Psoas muscle (tissue), 8 donors: ENCODE data around the gene PTPRA. TPM values are rescaled to one million over a fixed set of nuclear protein-coding genes. Genes with fewer than 3 reads are reported as not detected.
A peak's percentile ranks its signal among the peaks of the same experiment; 100 is the strongest.

ENCODE experiments used
- ATAC-seq, 4 donors: fragments of 200-7000 bp; cut with Tn5 transposase; one replicate each; pipeline ENCODE4 v1.9.1; 2020; ENCODE audit warnings: moderate library complexity in 3 of 4, mild to moderate bottlenecking in 2 of 4
- DNase-seq, 2 donors: peaks; one replicate each; pipeline ENCODE4 v3.0.0-alpha.2; 2020
- H3K27ac ChIP-seq: fragments of 200-600 bp; one replicate; pipeline ENCODE4 v1.8.0; 2022
- H3K27me3 ChIP-seq, 3 donors: fragments of 200-600 bp in 1 of 3; one replicate each; pipeline versions ENCODE4 v1.6.1 to v1.8.0; 2013 to 2022; ENCODE audit warnings: low read length in 2 of 3, mild to moderate bottlenecking in 2 of 3, moderate library complexity in 1 of 3; ENCODE audit not compliant: insufficient read depth in 3 of 3
- H3K36me3 ChIP-seq, 2 donors: fragments of 200-600 bp in 1 of 2; one replicate each; pipeline versions ENCODE4 v1.6.1 to v1.8.0; 2013 to 2022; ENCODE audit warnings: low read depth in 1 of 2, mild to moderate bottlenecking in 1 of 2, moderate library complexity in 1 of 2; ENCODE audit not compliant: insufficient read depth in 1 of 2
- H3K4me1 ChIP-seq: fragments of 200-600 bp; one replicate; pipeline ENCODE4 v1.8.0; 2022
- H3K4me3 ChIP-seq: fragments of 200-600 bp; one replicate; pipeline ENCODE4 v1.8.0; 2022; ENCODE audit warnings: mild to moderate bottlenecking
- H3K9me3 ChIP-seq: fragments of 200-600 bp; one replicate; pipeline ENCODE4 v1.8.0; 2022
- WGBS, 3 donors: extraction: QIAGEN DNeasy Blood & Tissue Kit; methylation state at CpG; one replicate each; pipeline versions ENCODE4 v1.1.6 to v1.1.7; 2013; 5-methylcytosine and 5-hydroxymethylcytosine counted together
- intact Hi-C, 2 donors: fragments of 100-400 bp; cut with DNase I; formaldehyde crosslinking; loops; one replicate each; pipeline versions ENCODE4 v1.11.0 to v1.14.2; 2022
- polyA plus RNA-seq, 3 donors: library from polyadenylated mRNA; stranded (reverse); fragments of 200-250 nt; gene quantifications; one replicate each; pipeline ENCODE4 v1.2.3, GENCODE V29; 2013
- total RNA-seq, 4 donors: library from RNA; stranded (reverse); fragmentation: NEBNext Ultra II Directional in 2 of 4; extraction: Animal tissue kit (Norgen Biotek cat#: 25700) in 2 of 4; gene quantifications; one replicate each; pipeline versions ENCODE4 v1.2.1 to v1.2.4, GENCODE V29; 2021 to 2023
- TF ChIP-seq, protein P1 (sequence below): fragments of 200-600 bp; IDR thresholded peaks from one replicate; pipeline ENCODE4 v1.8.0; 2022; ENCODE audit warnings: antibody characterized with exemption
- donor health status: healthy with polysubstance abuse.
- donor health status: DM: no; HTN: no; CAD: no; lungs with moderate emphysema.
- donor health status: Bipolar disorder and iron deficiency.
- donor health status: healthy.
- donor health status: DM: yes; HTN: yes; CAD: no.
- donor health status: DM: no; HTN: no; CAD: no.
- donor health status: DM: no; HTN: no; CAD: no.
- donor health status: DM: yes; HTN: yes; CAD: no.

The PTPRA gene
- total and polyA plus RNA-seq, 7 donors, result 7.6 to 19.9 (median 15.0) TPM

DNA sequence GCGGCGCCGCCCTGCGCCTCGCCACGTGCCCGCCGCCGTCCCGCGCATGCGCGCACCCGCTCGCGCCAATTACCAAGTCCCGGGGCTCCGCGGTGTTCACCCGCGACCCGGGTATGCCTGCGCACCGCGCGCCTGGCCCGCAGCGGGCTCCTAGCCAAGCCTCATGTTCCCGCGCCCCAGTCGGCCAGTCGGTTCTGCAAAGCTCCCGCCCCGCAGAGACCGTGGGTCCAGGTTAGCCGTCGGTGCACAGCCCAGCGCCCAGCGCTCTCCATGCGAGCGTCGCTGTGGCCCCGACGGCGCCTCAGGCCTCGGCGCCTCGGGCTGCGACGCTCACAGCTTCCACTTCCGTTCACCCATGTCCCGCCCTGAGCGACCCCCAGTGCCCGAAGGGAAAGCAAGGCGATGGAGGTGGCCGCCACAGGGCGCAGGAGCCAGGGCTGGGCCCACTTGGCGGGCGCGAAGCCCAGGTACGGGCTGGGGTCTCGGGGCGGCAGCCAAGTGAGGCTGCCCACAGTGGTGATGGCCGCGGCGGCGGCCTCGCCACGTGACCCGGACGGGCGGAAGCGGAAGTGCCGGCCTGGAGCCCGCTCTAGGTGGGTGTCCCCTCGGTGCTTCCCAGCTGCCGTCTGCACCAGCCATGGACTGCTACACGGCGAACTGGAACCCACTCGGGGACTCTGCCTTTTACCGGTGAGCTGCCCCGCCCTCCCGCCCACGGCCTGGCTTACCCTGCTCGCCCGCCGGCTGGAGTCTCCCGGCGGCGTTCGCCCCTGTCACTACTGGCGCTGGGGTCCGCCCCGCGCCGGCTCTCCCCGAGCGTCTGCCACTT is 32.9 kb upstream of the PTPRA start, which contains the start of the genes PCED1A and VPS16:
Gene PCED1A (minus strand): TSS at position 518 of the 829 bp plus-strand sequence. CDS start 743 bp downstream, outside the sequence.
Gene VPS16 (plus strand): TSS at position 608 of the 829 bp plus-strand sequence. CDS start 30 bp downstream, at position 638.
- DNase-seq (peak; percentile 90 to 95), ATAC-seq (peak; percentile 99)
- TF ChIP-seq, protein P1, sequence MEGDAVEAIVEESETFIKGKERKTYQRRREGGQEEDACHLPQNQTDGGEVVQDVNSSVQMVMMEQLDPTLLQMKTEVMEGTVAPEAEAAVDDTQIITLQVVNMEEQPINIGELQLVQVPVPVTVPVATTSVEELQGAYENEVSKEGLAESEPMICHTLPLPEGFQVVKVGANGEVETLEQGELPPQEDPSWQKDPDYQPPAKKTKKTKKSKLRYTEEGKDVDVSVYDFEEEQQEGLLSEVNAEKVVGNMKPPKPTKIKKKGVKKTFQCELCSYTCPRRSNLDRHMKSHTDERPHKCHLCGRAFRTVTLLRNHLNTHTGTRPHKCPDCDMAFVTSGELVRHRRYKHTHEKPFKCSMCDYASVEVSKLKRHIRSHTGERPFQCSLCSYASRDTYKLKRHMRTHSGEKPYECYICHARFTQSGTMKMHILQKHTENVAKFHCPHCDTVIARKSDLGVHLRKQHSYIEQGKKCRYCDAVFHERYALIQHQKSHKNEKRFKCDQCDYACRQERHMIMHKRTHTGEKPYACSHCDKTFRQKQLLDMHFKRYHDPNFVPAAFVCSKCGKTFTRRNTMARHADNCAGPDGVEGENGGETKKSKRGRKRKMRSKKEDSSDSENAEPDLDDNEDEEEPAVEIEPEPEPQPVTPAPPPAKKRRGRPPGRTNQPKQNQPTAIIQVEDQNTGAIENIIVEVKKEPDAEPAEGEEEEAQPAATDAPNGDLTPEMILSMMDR, result no peak
- H3K4me1 ChIP-seq, result peaks cover 9% of the 10 kb centered on the region
- 0 to 2% (median 2%) methylated on average over 68 to 98 of the region's 98 CpGs for WGBS, 3 donors
- H3K27ac ChIP-seq, result peak within 1 kb of the TSS; percentile 91
- peaks cover 0 to 24% of the 10 kb centered on the region in 2 donors for H3K36me3 ChIP-seq
- intact Hi-C loops, result no loop called here
- H3K9me3 ChIP-seq, result no peaks in the 10 kb centered on the region
- H3K4me3 ChIP-seq, result peak within 1 kb of the TSS; percentile 88
- no peaks in the 10 kb centered on the region for H3K27me3 ChIP-seq

DNA sequence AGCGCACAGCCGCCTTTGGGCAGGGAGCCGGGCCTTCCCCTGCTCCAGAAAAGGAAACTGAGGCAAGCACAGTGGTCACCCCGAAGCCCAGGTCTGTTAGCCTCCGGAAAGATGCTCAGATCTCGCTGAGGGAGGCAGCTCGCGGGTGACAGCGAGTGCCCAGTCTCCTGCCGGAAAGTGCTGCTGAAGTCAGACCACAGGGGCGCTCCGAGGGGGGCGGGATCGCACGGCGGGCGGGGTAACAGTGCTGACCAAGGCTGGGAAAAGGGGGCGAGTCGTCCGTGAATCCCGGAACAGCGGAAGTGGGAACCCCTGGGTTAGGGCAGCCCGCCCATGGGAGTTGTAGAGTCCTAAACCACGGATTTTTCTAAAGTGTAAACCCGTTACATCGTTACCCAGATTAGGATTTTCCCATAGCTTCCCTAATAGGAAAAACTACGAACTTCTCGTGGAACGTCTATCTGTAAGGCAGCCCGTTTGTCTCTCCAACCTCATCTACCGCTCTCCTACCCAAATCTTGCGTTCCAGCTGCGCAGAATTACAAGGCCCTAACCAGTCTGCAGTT is 32.2 kb upstream of the PTPRA start:
- peak; percentile 80 to 82 for DNase-seq
- no peaks in the 10 kb centered on the region for H3K27me3 ChIP-seq
- peaks cover 0 to 21% of the 10 kb centered on the region in 2 donors for H3K36me3 ChIP-seq
- TF ChIP-seq, protein P1, result no peak
- WGBS, 3 donors, result 5 to 6% (median 5%) methylated on average over 33 of the region's 33 CpGs
- intact Hi-C loops, result no loop called here
- peak overlapping the region; percentile 91 for H3K27ac ChIP-seq
- peak overlapping the region; percentile 88 for H3K4me3 ChIP-seq
- H3K9me3 ChIP-seq, result no peaks in the 10 kb centered on the region
- H3K4me1 ChIP-seq, result peaks cover 9% of the 10 kb centered on the region
- peak; percentile 36 to 63 (median 44) for ATAC-seq

DNA sequence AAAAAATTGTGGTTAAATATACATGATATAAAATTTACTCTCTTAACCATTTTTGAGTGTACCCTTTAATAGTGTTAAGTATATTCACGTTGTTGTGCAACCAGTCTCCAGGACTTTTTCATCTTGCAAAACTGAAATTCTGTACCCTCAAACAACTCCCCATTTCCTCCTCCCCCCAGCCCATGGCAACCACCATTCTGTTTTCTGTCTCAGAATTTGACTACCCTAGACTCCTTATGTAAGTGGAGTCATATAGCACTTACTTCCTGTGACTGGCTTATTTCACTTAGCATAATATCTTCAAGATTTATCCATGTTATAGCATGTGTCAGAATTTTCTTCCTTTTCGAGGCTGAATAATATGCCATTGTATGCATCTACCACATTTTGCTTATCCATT is 27.7 kb upstream of the PTPRA start:
- peaks cover 6% of the 10 kb centered on the region for H3K4me1 ChIP-seq
- ATAC-seq (no peak), DNase-seq (no peak)
- no peaks in the 10 kb centered on the region for H3K9me3 ChIP-seq
- no peak overlapping the region for H3K27ac ChIP-seq
- H3K36me3 ChIP-seq, result peaks cover 3 to 15% of the 10 kb centered on the region in 2 donors
- no peaks in the 10 kb centered on the region for H3K27me3 ChIP-seq
- TF ChIP-seq, protein P1, result no peak
- no peak overlapping the region for H3K4me3 ChIP-seq
- 86 to 94% (median 89%) methylated on average over 2 of the region's 2 CpGs for WGBS, 3 donors
- intact Hi-C loops, result no loop called here

DNA sequence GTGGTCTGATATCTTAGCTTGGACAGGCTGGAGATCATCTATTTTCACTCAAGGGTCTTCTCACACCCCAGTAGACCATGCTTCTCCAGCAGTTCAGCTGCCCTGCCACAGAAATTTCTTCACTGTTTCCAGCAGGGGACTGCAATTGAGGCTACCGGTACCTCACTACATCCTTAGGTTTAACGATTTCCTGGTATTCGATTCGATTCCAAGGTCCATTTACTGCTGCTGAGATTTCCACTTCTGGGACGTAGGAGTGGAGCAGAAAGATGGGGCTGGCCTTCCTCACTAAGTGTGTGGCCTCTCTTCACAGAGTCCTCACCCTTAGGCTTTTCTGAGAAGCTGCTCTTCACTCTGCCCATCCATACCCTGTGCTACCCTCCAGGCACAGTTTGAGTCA is 26.6 kb upstream of the PTPRA start:
- Histone ChIP-seq H3K4me1 (peaks cover under 1% of the 10 kb centered on the region), H3K9me3 (no peaks in the 10 kb centered on the region), H3K27ac (no peak overlapping the region), H3K36me3 (peaks cover 3 to 15% of the 10 kb centered on the region in 2 donors), H3K4me3 (no peak overlapping the region), H3K27me3 (no peaks in the 10 kb centered on the region)
- 80 to 90% (median 83%) methylated on average over 5 of the region's 5 CpGs for WGBS, 3 donors
- intact Hi-C loops, result no loop called here
- no peak for ATAC-seq
- TF ChIP-seq, protein P1, result no peak
- no peak for DNase-seq
